Astrocyte (in vitro differentiated cells and primary cell): ENCODE results near the gene INO80. TPM values are rescaled to one million over a fixed set of nuclear protein-coding genes. Genes with fewer than 3 reads are reported as not detected.

Experiments used
- DNase-seq: peaks from one replicate; pipeline ENCODE4 v3.0.0-alpha.2; 2010; ENCODE audit warnings: low read depth
- FAIRE-seq: peaks from 2 replicates; lab custom pipeline; 2011; peaks lifted over from hg19 to GRCh38; lab: Jason Lieb, UNC
- H2AFZ ChIP-seq: 2 replicates; pipeline ENCODE4 v1.6.0; 2012; ENCODE audit warnings: low read depth, low read length, inconsistent platforms
- H3K27ac ChIP-seq: 2 replicates; pipeline ENCODE4 v1.5.1; 2011; ENCODE audit warnings: low read depth, low read length, inconsistent platforms
- H3K27me3 ChIP-seq: 2 replicates; pipeline ENCODE4 v1.6.0; 2011; ENCODE audit warnings: low read length, inconsistent platforms; ENCODE audit not compliant: insufficient read depth
- H3K36me3 ChIP-seq: 2 replicates; pipeline ENCODE4 v1.5.1; 2011; ENCODE audit warnings: low read length, inconsistent platforms; ENCODE audit not compliant: insufficient read depth
- H3K4me1 ChIP-seq: 2 replicates; pipeline ENCODE4 v1.5.1; 2011; ENCODE audit warnings: low read length, inconsistent platforms; ENCODE audit not compliant: insufficient read depth
- H3K4me2 ChIP-seq: 2 replicates; pipeline ENCODE4 v1.6.0; 2012; ENCODE audit warnings: low read length, inconsistent platforms
- H3K4me3 ChIP-seq: 2 replicates; pipeline ENCODE4 v1.5.1; 2011; ENCODE audit warnings: low read depth, mild to moderate bottlenecking, low read length, inconsistent platforms; ENCODE audit not compliant: insufficient read depth
- H3K79me2 ChIP-seq: 2 replicates; pipeline ENCODE4 v1.6.0; 2012; ENCODE audit warnings: mild to moderate bottlenecking, low read length, inconsistent platforms; ENCODE audit not compliant: insufficient read depth
- H3K9ac ChIP-seq: 2 replicates; pipeline ENCODE4 v1.6.0; 2012; ENCODE audit warnings: mild to moderate bottlenecking, low read length, inconsistent platforms
- H3K9me3 ChIP-seq: 2 replicates; pipeline ENCODE4 v1.5.1; 2012; ENCODE audit warnings: low read depth, mild to moderate bottlenecking, low read length, inconsistent platforms; ENCODE audit not compliant: insufficient read depth
- H4K20me1 ChIP-seq: 2 replicates; pipeline ENCODE4 v1.6.0; 2012; ENCODE audit warnings: low read length, inconsistent platforms; ENCODE audit not compliant: insufficient read depth
- H3K27ac Mint-ChIP-seq: one replicate; pipeline ENCODE4 v1.8.0; 2021; ENCODE audit warnings: mild to moderate bottlenecking, mixed read lengths; ENCODE audit not compliant: unreplicated experiment
- H3K27me3 Mint-ChIP-seq: one replicate; pipeline ENCODE4 v1.8.0; 2021; ENCODE audit warnings: low read depth, mixed read lengths; ENCODE audit not compliant: unreplicated experiment
- H3K36me3 Mint-ChIP-seq: one replicate; pipeline ENCODE4 v1.8.0; 2021; ENCODE audit warnings: low read depth, mixed read lengths; ENCODE audit not compliant: unreplicated experiment
- H3K4me1 Mint-ChIP-seq: one replicate; pipeline ENCODE4 v1.8.0; 2021; ENCODE audit warnings: low read depth, mixed read lengths; ENCODE audit not compliant: unreplicated experiment
- H3K4me3 Mint-ChIP-seq: one replicate; pipeline ENCODE4 v1.8.0; 2021; ENCODE audit warnings: mild to moderate bottlenecking, moderate library complexity, mixed read lengths; ENCODE audit not compliant: unreplicated experiment
- H3K9me3 Mint-ChIP-seq: one replicate; pipeline ENCODE4 v1.8.0; 2021; ENCODE audit warnings: mild to moderate bottlenecking, mixed read lengths; ENCODE audit not compliant: unreplicated experiment
- EZH2 ChIP-seq: IDR thresholded peaks from 2 replicates; pipeline ENCODE4 v1.6.1; 2012; ENCODE audit warnings: mild to moderate bottlenecking, low read length, inconsistent platforms; ENCODE audit not compliant: insufficient read depth
- total RNA-seq: library from RNA; stranded (reverse); gene quantifications from 2 replicates; pipeline ENCODE4 v1.2.1, GENCODE V29; 2021
- TF ChIP-seq, protein P1 (sequence below): IDR thresholded peaks from 2 replicates; pipeline ENCODE4 v1.5.1; 2011; ENCODE audit warnings: low read depth, mild to moderate bottlenecking, inconsistent platforms, low read length, moderate library complexity; ENCODE audit not compliant: insufficient read depth

INO80 gene
- total RNA-seq, 1 donor from 2014 or later = 17.3 TPM

DNA sequence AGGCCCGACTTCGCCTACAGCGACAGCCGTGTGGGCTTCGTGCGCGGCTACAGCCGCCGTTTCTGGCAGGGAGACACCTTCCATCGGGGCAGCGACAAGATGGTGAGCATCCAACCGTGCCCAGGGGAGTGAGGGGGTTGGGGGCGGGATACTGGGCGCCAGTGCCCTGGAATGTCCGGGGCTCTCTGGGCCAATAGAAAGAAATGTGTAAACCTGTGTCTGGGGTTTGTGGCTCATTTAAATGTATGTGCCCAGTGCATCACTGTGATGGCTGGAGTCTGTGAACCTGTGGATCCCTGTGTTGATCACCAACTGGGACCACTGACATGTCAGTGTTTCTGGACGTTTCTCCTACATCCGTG is 162.4 kb downstream of the INO80 start:
- H3K27ac Mint-ChIP-seq = peak overlapping the region; percentile 95
- Histone ChIP-seq H3K79me2 (no peaks in the 10 kb centered on the region), H2AFZ (peak overlapping the region; percentile 99), H3K27me3 (no peaks in the 10 kb centered on the region), H3K4me2 (peak overlapping the region; percentile 96), H3K27ac (peak overlapping the region; percentile 42), H3K36me3 (no peaks in the 10 kb centered on the region), H4K20me1 (peaks cover 11% of the 10 kb centered on the region), H3K9me3 (no peaks in the 10 kb centered on the region), H3K9ac (peak overlapping the region; percentile 87), H3K4me3 (peak overlapping the region; percentile 80), H3K4me1 (peaks cover 10% of the 10 kb centered on the region)
- H3K36me3 Mint-ChIP-seq = peaks cover 26% of the 10 kb centered on the region
- peaks cover 26% of the 10 kb centered on the region for H3K4me1 Mint-ChIP-seq
- no peak for TF ChIP-seq EZH2
- TF ChIP-seq, protein P1, sequence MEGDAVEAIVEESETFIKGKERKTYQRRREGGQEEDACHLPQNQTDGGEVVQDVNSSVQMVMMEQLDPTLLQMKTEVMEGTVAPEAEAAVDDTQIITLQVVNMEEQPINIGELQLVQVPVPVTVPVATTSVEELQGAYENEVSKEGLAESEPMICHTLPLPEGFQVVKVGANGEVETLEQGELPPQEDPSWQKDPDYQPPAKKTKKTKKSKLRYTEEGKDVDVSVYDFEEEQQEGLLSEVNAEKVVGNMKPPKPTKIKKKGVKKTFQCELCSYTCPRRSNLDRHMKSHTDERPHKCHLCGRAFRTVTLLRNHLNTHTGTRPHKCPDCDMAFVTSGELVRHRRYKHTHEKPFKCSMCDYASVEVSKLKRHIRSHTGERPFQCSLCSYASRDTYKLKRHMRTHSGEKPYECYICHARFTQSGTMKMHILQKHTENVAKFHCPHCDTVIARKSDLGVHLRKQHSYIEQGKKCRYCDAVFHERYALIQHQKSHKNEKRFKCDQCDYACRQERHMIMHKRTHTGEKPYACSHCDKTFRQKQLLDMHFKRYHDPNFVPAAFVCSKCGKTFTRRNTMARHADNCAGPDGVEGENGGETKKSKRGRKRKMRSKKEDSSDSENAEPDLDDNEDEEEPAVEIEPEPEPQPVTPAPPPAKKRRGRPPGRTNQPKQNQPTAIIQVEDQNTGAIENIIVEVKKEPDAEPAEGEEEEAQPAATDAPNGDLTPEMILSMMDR = no peak
- H3K9me3 Mint-ChIP-seq = peaks cover 4% of the 10 kb centered on the region
- no peak for DNase-seq
- no peak for FAIRE-seq
- peaks cover 9% of the 10 kb centered on the region for H3K27me3 Mint-ChIP-seq
- H3K4me3 Mint-ChIP-seq = peak overlapping the region; percentile 98

- TF ChIP-seq, protein P1 = no peak
- TF ChIP-seq EZH2 = no peak
- H3K36me3 ChIP-seq = no peaks in the 10 kb centered on the region
- no peaks in the 10 kb centered on the region for H3K27me3 ChIP-seq
- DNase-seq (peak; percentile 89), FAIRE-seq (no peak)
- no peaks in the 10 kb centered on the region for H3K9me3 ChIP-seq
- H3K4me1 ChIP-seq = peaks cover 10% of the 10 kb centered on the region
- peak within 1 kb of the TSS; percentile 96 for H3K4me2 ChIP-seq
- peaks cover 11% of the 10 kb centered on the region for H4K20me1 ChIP-seq
- peaks cover 14% of the 10 kb centered on the region for H3K27me3 Mint-ChIP-seq
- H3K9me3 Mint-ChIP-seq = peaks cover 4% of the 10 kb centered on the region
- H2AFZ ChIP-seq = peak within 1 kb of the TSS; percentile 99
- peaks cover 20% of the 10 kb centered on the region for H3K36me3 Mint-ChIP-seq
- peak within 1 kb of the TSS; percentile 80 for H3K4me3 ChIP-seq
- peaks cover 20% of the 10 kb centered on the region for H3K4me1 Mint-ChIP-seq
- no peaks in the 10 kb centered on the region for H3K79me2 ChIP-seq
- H3K27ac Mint-ChIP-seq = peak within 1 kb of the TSS; percentile 98
- H3K9ac ChIP-seq = peak within 1 kb of the TSS; percentile 87
- H3K4me3 Mint-ChIP-seq = peak within 1 kb of the TSS; percentile 98
- peak within 1 kb of the TSS; percentile 80 for H3K27ac ChIP-seq
Measured at GRCh38 chr15:40952901-40953712, 163.0 kb downstream of the INO80 start, which contains the start of gene CHAC1. TSS of gene CHAC1 (plus strand) at chr15:40953471. CDS start at chr15:40953584, 113 bp downstream.
